GM19463 (cell line): Measurements from ENCODE around the gene SLC6A12.

Experiments
- ATAC-seq: cut with Tn5 transposase; IDR thresholded peaks from one replicate; pipeline ENCODE4 v1.9.1; 2021; ENCODE audit warnings: mild to moderate bottlenecking, moderate library complexity; ENCODE audit not compliant: unreplicated experiment

SLC6A12 gene

GRCh38 chr12:179131-179884 lies 34.6 kb downstream of the SLC6A12 start:
- no peak for ATAC-seq

GRCh38 chr12:178829-179109 lies 35.2 kb downstream of the SLC6A12 start:
- ATAC-seq, result no peak

GRCh38 chr12:177980-178828 lies 35.8 kb downstream of the SLC6A12 start:
- ATAC-seq, result no peak

GRCh38 chr12:177336-177979 lies 36.5 kb downstream of the SLC6A12 start:
- no peak for ATAC-seq

GRCh38 chr12:176321-177181 lies 37.4 kb downstream of the SLC6A12 start:
- ATAC-seq, result no peak

GRCh38 chr12:175759-176158 lies 38.2 kb downstream of the SLC6A12 start:
- no peak for ATAC-seq

- no peak for ATAC-seq
Measured at GRCh38 chr12:175250-175649, 38.7 kb downstream of the SLC6A12 start.

GRCh38 chr12:174596-174995 lies 39.4 kb downstream of the SLC6A12 start:
- no peak for ATAC-seq

- no peak for ATAC-seq
Measured at GRCh38 chr12:174124-174523, 39.8 kb downstream of the SLC6A12 start.

- ATAC-seq, result no peak
Measured at GRCh38 chr12:172732-173161, 41.2 kb downstream of the SLC6A12 start.

- ATAC-seq, result no peak
Measured at GRCh38 chr12:171743-172676, 41.9 kb downstream of the SLC6A12 start.

- no peak for ATAC-seq
Measured at GRCh38 chr12:171276-171675, 42.7 kb downstream of the SLC6A12 start.

- ATAC-seq, result no peak
Measured at GRCh38 chr12:170371-171225, 43.4 kb downstream of the SLC6A12 start.

- no peak for ATAC-seq
Measured at GRCh38 chr12:169528-170370, 44.2 kb downstream of the SLC6A12 start.

- no peak for ATAC-seq
Measured at GRCh38 chr12:168763-169525, 45.0 kb downstream of the SLC6A12 start.

GRCh38 chr12:167959-168600 lies 45.9 kb downstream of the SLC6A12 start:
- no peak for ATAC-seq
